ENCODE results near the gene BLOC1S3. TPM values are rescaled to one million over a fixed set of nuclear protein-coding genes. Genes with fewer than 3 reads are reported as not detected.
A peak's percentile ranks its signal among the peaks of the same experiment; 100 is the strongest.

The BLOC1S3 gene
- total RNA-seq, 3 donors from 2014 or later (not counting 1 experiment from before 2014, with no cell fraction given) = 20.9 to 26.3 (median 21.8) TPM

DNA sequence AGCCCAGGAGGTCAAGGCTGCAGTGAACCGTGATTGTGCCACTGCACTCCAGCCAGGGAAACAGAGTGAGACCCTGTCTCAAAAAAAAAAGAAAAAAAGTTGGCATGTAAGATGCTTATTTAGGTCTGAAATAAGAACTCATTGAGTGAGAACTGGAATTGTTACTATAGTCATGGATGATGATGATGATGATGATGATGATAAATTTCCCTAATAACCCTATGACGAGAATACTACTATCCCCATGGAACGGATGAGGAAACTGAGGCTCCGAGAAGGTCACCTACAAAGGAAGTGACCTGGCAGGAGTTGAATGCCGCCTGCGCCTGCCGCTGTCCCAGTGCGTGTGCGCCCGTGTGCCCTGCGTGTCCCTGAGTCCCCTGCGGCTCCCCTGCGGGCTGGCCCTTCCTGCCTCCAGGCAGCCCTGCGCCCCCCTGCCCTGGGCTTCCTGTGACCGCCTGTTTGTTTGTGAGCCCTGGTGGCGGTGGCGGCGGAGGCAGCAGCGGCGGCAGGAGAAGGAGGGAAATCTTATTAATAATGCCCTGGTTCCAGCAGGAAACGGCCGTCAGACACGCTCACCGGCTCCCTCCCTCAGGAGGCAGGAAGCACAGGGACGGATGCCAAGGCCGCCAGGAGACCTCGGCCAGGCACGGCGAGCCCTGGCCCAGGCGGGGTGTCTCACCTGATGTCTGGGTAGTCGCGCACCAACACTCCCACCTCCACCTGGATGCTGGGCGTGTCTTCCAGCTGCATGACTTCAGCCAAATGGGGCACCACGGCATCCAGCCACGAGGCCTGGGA is 37.0 kb downstream of the BLOC1S3 start:
- Mint-ChIP-seq H3K9me3 (no peaks in the 10 kb centered on the region), H3K27me3 (ENCODE audit: low read depth in 2 of 2) (peaks cover 0 to 11% of the 10 kb centered on the region in 2 donors), H3K4me3 (peak overlapping the region; percentile 50), H3K4me1 (peaks cover 8 to 13% of the 10 kb centered on the region in 2 donors), H3K27ac (peak overlapping the region in 1 of 2 donors; percentile 40), H3K36me3 (no peaks in the 10 kb centered on the region)
- H3K36me3 ChIP-seq (ENCODE audit: control insufficient read depth, insufficient read depth, low read length) = no peaks in the 10 kb centered on the region
- intact Hi-C loops (cut with micrococcal nuclease) = no loop called here
- 5% methylated on average over 35 of the region's 35 CpGs for WGBS (ENCODE audit: insufficient coverage)
- ATAC-seq = peak in 1 of 3 donors; percentile 48
- TF ChIP-seq, protein P1, sequence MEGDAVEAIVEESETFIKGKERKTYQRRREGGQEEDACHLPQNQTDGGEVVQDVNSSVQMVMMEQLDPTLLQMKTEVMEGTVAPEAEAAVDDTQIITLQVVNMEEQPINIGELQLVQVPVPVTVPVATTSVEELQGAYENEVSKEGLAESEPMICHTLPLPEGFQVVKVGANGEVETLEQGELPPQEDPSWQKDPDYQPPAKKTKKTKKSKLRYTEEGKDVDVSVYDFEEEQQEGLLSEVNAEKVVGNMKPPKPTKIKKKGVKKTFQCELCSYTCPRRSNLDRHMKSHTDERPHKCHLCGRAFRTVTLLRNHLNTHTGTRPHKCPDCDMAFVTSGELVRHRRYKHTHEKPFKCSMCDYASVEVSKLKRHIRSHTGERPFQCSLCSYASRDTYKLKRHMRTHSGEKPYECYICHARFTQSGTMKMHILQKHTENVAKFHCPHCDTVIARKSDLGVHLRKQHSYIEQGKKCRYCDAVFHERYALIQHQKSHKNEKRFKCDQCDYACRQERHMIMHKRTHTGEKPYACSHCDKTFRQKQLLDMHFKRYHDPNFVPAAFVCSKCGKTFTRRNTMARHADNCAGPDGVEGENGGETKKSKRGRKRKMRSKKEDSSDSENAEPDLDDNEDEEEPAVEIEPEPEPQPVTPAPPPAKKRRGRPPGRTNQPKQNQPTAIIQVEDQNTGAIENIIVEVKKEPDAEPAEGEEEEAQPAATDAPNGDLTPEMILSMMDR (IDR thresholded peaks at IDR 0.05) = no peak
- H3K27me3 ChIP-seq (ENCODE audit: control insufficient read depth, insufficient read depth, low read length) = peaks cover 21% of the 10 kb centered on the region
- H3K4me1 ChIP-seq (ENCODE audit: control insufficient read depth, insufficient read depth, low read length) = peaks cover 10% of the 10 kb centered on the region
- no peak overlapping the region for H3K27ac ChIP-seq (ENCODE audit: low read length)
- H3K9me3 ChIP-seq (ENCODE audit: control insufficient read depth, insufficient read depth, low read length) = no peaks in the 10 kb centered on the region
- DNase-seq = no peak
- no peak overlapping the region for H3K4me3 ChIP-seq (ENCODE audit: low read length)

DNA sequence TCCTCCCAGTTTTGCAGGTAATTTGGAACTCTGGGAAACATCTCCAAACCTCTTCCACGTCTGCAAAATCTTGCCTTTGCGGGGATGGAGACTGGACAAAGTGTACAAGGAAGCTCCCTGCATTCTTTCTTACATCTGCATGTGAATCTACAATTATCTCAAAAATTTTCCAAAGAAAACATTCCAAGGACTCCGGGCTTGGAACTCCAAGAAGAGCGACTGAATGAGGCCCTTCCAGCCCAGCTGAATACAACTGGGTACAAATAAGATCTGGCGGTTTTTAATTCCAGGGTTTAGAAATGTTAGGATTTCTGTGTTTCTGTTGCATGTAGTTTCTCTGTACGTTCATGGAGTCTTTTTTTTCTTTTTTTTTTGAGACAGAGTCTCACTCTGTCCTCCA is 38.1 kb downstream of the BLOC1S3 start:
- no peaks in the 10 kb centered on the region for H3K9me3 Mint-ChIP-seq
- no peaks in the 10 kb centered on the region for H3K36me3 ChIP-seq (ENCODE audit: control insufficient read depth, insufficient read depth, low read length)
- peaks cover 0 to 11% of the 10 kb centered on the region in 2 donors for H3K27me3 Mint-ChIP-seq (ENCODE audit: low read depth in 2 of 2)
- no peak overlapping the region for H3K27ac ChIP-seq (ENCODE audit: low read length)
- H3K4me1 ChIP-seq (ENCODE audit: control insufficient read depth, insufficient read depth, low read length) = peaks cover 10% of the 10 kb centered on the region
- TF ChIP-seq, protein P1 (IDR thresholded peaks at IDR 0.05) = no peak
- H3K4me1 Mint-ChIP-seq = peaks cover 8 to 13% of the 10 kb centered on the region in 2 donors
- no peaks in the 10 kb centered on the region for H3K36me3 Mint-ChIP-seq
- intact Hi-C loops (cut with micrococcal nuclease) = no loop called here
- DNase-seq = no peak
- no peak overlapping the region for H3K27ac Mint-ChIP-seq
- no peak overlapping the region for H3K4me3 Mint-ChIP-seq
- ATAC-seq = no peak
- no peaks in the 10 kb centered on the region for H3K9me3 ChIP-seq (ENCODE audit: control insufficient read depth, insufficient read depth, low read length)
- H3K4me3 ChIP-seq (ENCODE audit: low read length) = no peak overlapping the region
- H3K27me3 ChIP-seq (ENCODE audit: control insufficient read depth, insufficient read depth, low read length) = peaks cover 19% of the 10 kb centered on the region
- 82% methylated on average over 6 of the region's 6 CpGs for WGBS (ENCODE audit: insufficient coverage)

DNA sequence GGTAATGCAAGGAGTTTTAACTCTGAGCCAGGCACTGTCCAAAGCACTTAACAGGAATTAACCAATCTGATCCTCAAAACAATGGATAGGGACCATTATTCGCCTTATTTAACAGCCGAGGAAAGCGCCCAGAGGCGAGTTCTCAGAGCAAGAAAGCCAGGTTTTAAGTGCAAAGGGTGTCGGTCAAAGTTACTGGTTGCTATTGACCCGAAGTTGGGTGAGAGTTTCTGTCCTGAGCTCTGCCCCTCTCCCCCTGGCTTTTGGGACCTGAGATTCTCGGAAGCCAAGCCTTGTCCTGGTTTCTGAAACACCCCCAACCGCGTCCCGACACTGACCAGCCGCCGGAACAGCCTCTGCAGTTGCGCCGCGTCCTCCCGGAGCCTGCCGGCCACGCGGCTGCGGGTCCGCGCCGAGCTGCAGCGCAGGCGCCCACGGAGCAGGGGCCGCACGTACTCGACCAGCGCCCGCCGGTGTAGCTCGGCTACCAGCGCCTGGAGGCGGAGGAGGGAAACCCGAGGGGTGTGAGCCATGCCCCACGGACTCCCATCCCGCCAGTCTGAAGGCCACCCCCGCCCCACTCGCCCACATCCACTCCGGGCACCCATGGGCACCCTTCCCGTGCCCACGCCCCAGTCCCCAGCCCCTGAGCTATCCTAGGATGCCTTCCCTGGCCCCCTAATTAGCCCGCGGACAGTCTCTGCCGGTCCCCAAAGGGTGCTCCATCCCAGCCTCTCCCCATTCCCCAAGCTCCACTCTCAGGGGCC is 38.8 kb downstream of the BLOC1S3 start:
- Mint-ChIP-seq H3K27ac (no peak overlapping the region), H3K9me3 (no peaks in the 10 kb centered on the region), H3K36me3 (no peaks in the 10 kb centered on the region), H3K4me3 (no peak overlapping the region), H3K27me3 (ENCODE audit: low read depth in 2 of 2) (peaks cover 0 to 13% of the 10 kb centered on the region in 2 donors), H3K4me1 (peaks cover 8 to 13% of the 10 kb centered on the region in 2 donors)
- DNase-seq = no peak
- Histone ChIP-seq H3K4me3 (ENCODE audit: low read length) (no peak overlapping the region), H3K36me3 (ENCODE audit: control insufficient read depth, insufficient read depth, low read length) (no peaks in the 10 kb centered on the region), H3K4me1 (ENCODE audit: control insufficient read depth, insufficient read depth, low read length) (peaks cover 10% of the 10 kb centered on the region), H3K27ac (ENCODE audit: low read length) (no peak overlapping the region), H3K9me3 (ENCODE audit: control insufficient read depth, insufficient read depth, low read length) (no peaks in the 10 kb centered on the region), H3K27me3 (ENCODE audit: control insufficient read depth, insufficient read depth, low read length) (peaks cover 15% of the 10 kb centered on the region)
- 31% methylated on average over 46 of the region's 46 CpGs for WGBS (ENCODE audit: insufficient coverage)
- TF ChIP-seq, protein P1 (IDR thresholded peaks at IDR 0.05) = no peak
- no peak for ATAC-seq
- intact Hi-C loops (cut with micrococcal nuclease) = no loop called here
